ENCODE data around the gene HAUS7.

DNA sequence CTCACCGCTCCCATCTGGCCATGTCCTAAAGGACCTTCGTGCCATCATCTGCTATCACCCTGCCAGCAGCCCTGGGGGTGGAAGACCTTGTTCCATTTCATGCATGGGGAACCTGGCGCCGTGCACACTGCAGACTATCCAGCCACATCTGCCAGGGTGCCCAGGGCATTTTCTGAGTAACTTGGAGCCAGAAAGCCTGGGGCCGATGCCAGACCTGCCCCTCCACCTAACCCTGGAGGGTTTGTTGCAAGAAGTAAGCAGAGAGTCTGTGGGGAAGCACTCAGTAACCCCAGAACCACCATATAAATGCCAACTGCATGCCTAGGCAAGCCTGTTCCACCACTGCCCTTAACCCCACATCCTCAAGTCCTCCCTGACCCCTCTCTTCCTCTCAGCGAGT lies 7.3 kb downstream of the HAUS7 start:
- TF ChIP-seq NFRKB (IDR thresholded peaks at IDR 0.05) (no peak), FOXK2 (IDR thresholded peaks at IDR 0.05) (no peak), SP1 (IDR thresholded peaks at IDR 0.05) (no peak)

Data from HEK293T (cell line).